Keratinocyte (primary cell): ENCODE data around the gene RBM39. TPM values are rescaled to one million over a fixed set of nuclear protein-coding genes. Genes with fewer than 3 reads are reported as not detected.
A peak's percentile ranks its signal among the peaks of the same experiment; 100 is the strongest.
"Not testable (repeated sequence)": the region's sequence is repeated elsewhere in the genome, so short reads cannot be mapped to it uniquely, and the experiment has no call there.

Experiments used
- DNase-seq: peaks from one replicate; pipeline ENCODE4 v3.0.0-alpha.2; 2011; ENCODE audit warnings: low read depth, missing footprints, low spot score
- FAIRE-seq: peaks from 2 replicates; lab custom pipeline; 2011; peaks lifted over from hg19 to GRCh38; lab: Jason Lieb, UNC
- H2AFZ ChIP-seq: 2 replicates; pipeline ENCODE4 v1.6.0; 2012; ENCODE audit warnings: low read length, control low read depth, inconsistent platforms; ENCODE audit not compliant: control insufficient read depth
- H3K27ac ChIP-seq: 2 replicates; pipeline ENCODE4 v1.5.1; 2011; ENCODE audit warnings: low read length; ENCODE audit not compliant: control insufficient read depth, insufficient read depth
- H3K27me3 ChIP-seq: 3 replicates; pipeline ENCODE4 v1.6.0; 2011; ENCODE audit warnings: low read length; ENCODE audit not compliant: control insufficient read depth, insufficient read depth; ENCODE audit errors: extremely low read depth
- H3K36me3 ChIP-seq, 2 experiments: 2 replicates in 1 of 2; 3 replicates in 1 of 2; pipeline ENCODE4 v1.5.1; 2011; ENCODE audit warnings: low read length in 2 of 2, mild to moderate bottlenecking in 1 of 2; ENCODE audit not compliant: control insufficient read depth in 2 of 2, insufficient read depth in 2 of 2; ENCODE audit errors: extremely low read depth in 1 of 2
- H3K4me1 ChIP-seq: 3 replicates; pipeline ENCODE4 v1.5.1; 2011; ENCODE audit warnings: low read length; ENCODE audit not compliant: control insufficient read depth, insufficient read depth; ENCODE audit errors: extremely low read depth
- H3K4me2 ChIP-seq: 3 replicates; pipeline ENCODE4 v1.6.0; 2011; ENCODE audit warnings: low read depth, low read length; ENCODE audit not compliant: control insufficient read depth, insufficient read depth; ENCODE audit errors: extremely low read depth
- H3K4me3 ChIP-seq, 3 experiments: fragments of 200-600 bp in 1 of 3; sonication (generic) in 1 of 3; 2 replicates in 2 of 3; 3 replicates in 1 of 3; pipeline ENCODE4 v1.5.1; 2011 to 2016; ENCODE audit warnings: low read length in 3 of 3, mild to moderate bottlenecking in 3 of 3, control low read depth in 2 of 3, inconsistent platforms in 1 of 3, low read depth in 1 of 3, mixed read lengths in 1 of 3, mixed run types in 1 of 3, moderate library complexity in 1 of 3; ENCODE audit not compliant: control insufficient read depth in 2 of 3, insufficient read depth in 2 of 3; ENCODE audit errors: extremely low read depth in 1 of 3
- H3K79me2 ChIP-seq: 2 replicates; pipeline ENCODE4 v1.6.0; 2012; ENCODE audit warnings: low read length; ENCODE audit not compliant: control insufficient read depth, insufficient read depth
- H3K9ac ChIP-seq: 3 replicates; pipeline ENCODE4 v1.6.0; 2011; ENCODE audit warnings: low read length; ENCODE audit not compliant: control insufficient read depth, insufficient read depth; ENCODE audit errors: extremely low read depth
- H3K9me1 ChIP-seq: 3 replicates; pipeline ENCODE4 v1.6.0; 2011; ENCODE audit warnings: low read length; ENCODE audit not compliant: control insufficient read depth, insufficient read depth; ENCODE audit errors: extremely low read depth
- H3K9me3 ChIP-seq: 2 replicates; pipeline ENCODE4 v1.5.1; 2012; ENCODE audit warnings: low read depth, low read length; ENCODE audit not compliant: control insufficient read depth
- H4K20me1 ChIP-seq: 3 replicates; pipeline ENCODE4 v1.6.0; 2011; ENCODE audit warnings: low read length; ENCODE audit not compliant: control insufficient read depth, insufficient read depth; ENCODE audit errors: extremely low read depth
- CTCF ChIP-seq, 3 experiments: IDR thresholded peaks in 1 of 3; conservative IDR thresholded peaks in 1 of 3; optimal IDR thresholded peaks in 1 of 3; 2 replicates in 2 of 3; 3 replicates in 1 of 3; pipeline versions ENCODE3 to v1.5.1; 2011; ENCODE audit warnings: low read length in 3 of 3, mild to moderate bottlenecking in 3 of 3, moderate library complexity in 2 of 3, control low read depth in 1 of 3, inconsistent platforms in 1 of 3; ENCODE audit not compliant: insufficient read depth in 2 of 3; ENCODE audit errors: extremely low read depth in 1 of 3
- EZH2 ChIP-seq: IDR thresholded peaks from one replicate; pipeline ENCODE4 v1.6.1; 2012; ENCODE audit warnings: inconsistent platforms, mild to moderate bottlenecking, low read length, moderate library complexity
- dilution Hi-C: fragments of 300-500 bp; cut with MboI; formaldehyde crosslinking; loops from one replicate; pipeline ENCODE4 v1.7.0; 2020; ENCODE audit warnings: low sequenced_read_pairs; ENCODE audit not compliant: extremely low pct_ligation_motif_present
- polyA plus RNA-seq, 5 experiments: library from polyadenylated mRNA; depleted of rRNA in 3 of 5; stranded (reverse) in 3 of 5; stranded (forward) in 1 of 5; unstranded in 1 of 5; fragments of >200 nt; gene quantifications; 1 replicate in 1 of 5; 2 replicates in 3 of 5; 3 replicates in 1 of 5; pipeline versions ENCODE4 v1.2.1 to v1.2.3, GENCODE V29; 2011 to 2012; ENCODE audit warnings: missing spikeins in 2 of 5, low read depth in 1 of 5, low replicate concordance in 1 of 5

Gene RBM39
- polyA plus RNA-seq, 1 donor (not counting 4 experiments of a cell fraction or from before 2014, with no cell fraction given): 146 TPM

GRCh38 chr20:35766843-35767242 is 24.8 kb upstream of the RBM39 start:
- FAIRE-seq (no peak), DNase-seq (no peak)
- dilution Hi-C loops: no loop called here
- Histone ChIP-seq H3K79me2 (no peaks in the 10 kb centered on the region), H3K27me3 (no peaks in the 10 kb centered on the region), H2AFZ (no peak overlapping the region), H3K4me1 (peaks cover 27% of the 10 kb centered on the region), H3K9ac (no peak overlapping the region), H4K20me1 (no peaks in the 10 kb centered on the region), H3K36me3 (no peaks in the 10 kb centered on the region), H3K27ac (no peak overlapping the region), H3K9me1 (no peaks in the 10 kb centered on the region), H3K9me3 (no peaks in the 10 kb centered on the region), H3K4me2 (no peak overlapping the region), H3K4me3 (no peak overlapping the region)
- TF ChIP-seq EZH2 (no peak), CTCF (optimal IDR thresholded peaks at IDR 0.05 in 1 of 3, IDR thresholded peaks at IDR 0.05 in 1 of 3, conservative IDR thresholded peaks at IDR 0.05 in 1 of 3; ENCODE audit: extremely low read depth in 1 of 3, insufficient read depth in 2 of 3, low read length in 3 of 3) (no peak)

GRCh38 chr20:35764936-35765335 is 22.9 kb upstream of the RBM39 start:
- H3K27ac ChIP-seq, DNase-seq, H4K20me1 ChIP-seq, H3K9me3 ChIP-seq, H2AFZ ChIP-seq, H3K9me1 ChIP-seq, H3K79me2 ChIP-seq, dilution Hi-C loops, H3K36me3 ChIP-seq, H3K4me2 ChIP-seq, FAIRE-seq, H3K4me3 ChIP-seq, H3K9ac ChIP-seq, H3K27me3 ChIP-seq: not testable (repeated sequence)
- peaks cover 24% of the 10 kb centered on the region for H3K4me1 ChIP-seq

GRCh38 chr20:35762461-35762860 is 20.4 kb upstream of the RBM39 start:
- Histone ChIP-seq H3K4me1 (peaks cover 8% of the 10 kb centered on the region), H3K4me2 (no peak overlapping the region), H3K9me3 (no peaks in the 10 kb centered on the region), H3K27ac (no peak overlapping the region), H3K27me3 (no peaks in the 10 kb centered on the region), H2AFZ (peak overlapping the region; percentile 3), H4K20me1 (no peaks in the 10 kb centered on the region), H3K9me1 (no peaks in the 10 kb centered on the region), H3K36me3 (no peaks in the 10 kb centered on the region), H3K9ac (no peak overlapping the region), H3K4me3 (no peak overlapping the region), H3K79me2 (no peaks in the 10 kb centered on the region)
- TF ChIP-seq CTCF (optimal IDR thresholded peaks at IDR 0.05 in 1 of 3, IDR thresholded peaks at IDR 0.05 in 1 of 3, conservative IDR thresholded peaks at IDR 0.05 in 1 of 3; ENCODE audit: extremely low read depth in 1 of 3, insufficient read depth in 2 of 3, low read length in 3 of 3) (no peak), EZH2 (no peak)
- DNase-seq: no peak
- no peak for FAIRE-seq
- dilution Hi-C loops: no loop called here

- H3K9ac ChIP-seq, H3K4me2 ChIP-seq, DNase-seq, dilution Hi-C loops, H3K9me1 ChIP-seq, H3K27me3 ChIP-seq, H3K36me3 ChIP-seq, H3K27ac ChIP-seq, FAIRE-seq, H4K20me1 ChIP-seq, H2AFZ ChIP-seq, H3K79me2 ChIP-seq, H3K9me3 ChIP-seq, H3K4me3 ChIP-seq: not testable (repeated sequence)
- H3K4me1 ChIP-seq: peaks cover 13% of the 10 kb centered on the region
Observed at GRCh38 chr20:35761548-35761947, 19.5 kb upstream of the RBM39 start.
